Neuronal stem cell (in vitro differentiated cells): Measurements from ENCODE around the gene AKAP6.
"Not testable (repeated sequence)": the region's sequence is repeated elsewhere in the genome, so short reads cannot be mapped to it uniquely, and the experiment has no call there.

ENCODE experiments used
- DNase-seq: peaks from one replicate; pipeline ENCODE4 v3.0.0-alpha.2; 2013; ENCODE audit warnings: low spot score
- H2AFZ ChIP-seq: one replicate; pipeline ENCODE4 v1.6.1; 2013; ENCODE audit warnings: mild to moderate bottlenecking, low read length, inconsistent platforms
- H2AK5ac ChIP-seq: 2 replicates; pipeline ENCODE4 v1.6.1; 2013; ENCODE audit warnings: low read depth, mild to moderate bottlenecking, inconsistent platforms, low read length, moderate library complexity, mixed read lengths
- H2BK120ac ChIP-seq: 2 replicates; pipeline ENCODE4 v1.6.1; 2013; ENCODE audit warnings: low read depth, mild to moderate bottlenecking, inconsistent platforms, low read length, moderate library complexity, mixed read lengths
- H2BK12ac ChIP-seq: one replicate; pipeline ENCODE4 v1.6.1; 2013; ENCODE audit warnings: low read length, inconsistent platforms
- H2BK15ac ChIP-seq: 2 replicates; pipeline ENCODE4 v1.6.1; 2013; ENCODE audit warnings: mild to moderate bottlenecking, low read length, inconsistent platforms, mixed read lengths
- H2BK5ac ChIP-seq: one replicate; pipeline ENCODE4 v1.6.1; 2013; ENCODE audit warnings: inconsistent platforms, mild to moderate bottlenecking, low read length, moderate library complexity
- H3K14ac ChIP-seq: one replicate; pipeline ENCODE4 v1.6.1; 2013; ENCODE audit warnings: low read length, inconsistent platforms
- H3K18ac ChIP-seq: 2 replicates; pipeline ENCODE4 v1.6.1; 2013; ENCODE audit warnings: low read length, inconsistent platforms
- H3K23ac ChIP-seq: 2 replicates; pipeline ENCODE4 v1.6.1; 2013; ENCODE audit warnings: low read depth, mild to moderate bottlenecking, mixed read lengths, low read length, inconsistent platforms; ENCODE audit not compliant: poor library complexity
- H3K27ac ChIP-seq: replicated peaks from 3 replicates; pipeline ENCODE4 v1.5.1; 2013; ENCODE audit warnings: low read length, inconsistent platforms
- H3K27me3 ChIP-seq, 3 experiments: 2 replicates each; pipeline ENCODE4 v1.6.1; 2013; ENCODE audit warnings: low read length in 3 of 3, mild to moderate bottlenecking in 2 of 3, inconsistent platforms in 1 of 3, low read depth in 1 of 3, mixed read lengths in 1 of 3, moderate library complexity in 1 of 3; ENCODE audit not compliant: control insufficient read depth in 3 of 3, insufficient read depth in 3 of 3
- H3K36me3 ChIP-seq, 2 donors: replicated peaks in 1 of 2; 2 replicates each; pipeline ENCODE4 v1.6.1; 2013; ENCODE audit warnings: low read length in 2 of 2; ENCODE audit not compliant: control insufficient read depth in 2 of 2, insufficient read depth in 2 of 2
- H3K4ac ChIP-seq: 2 replicates; pipeline ENCODE4 v1.6.1; 2013; ENCODE audit warnings: inconsistent platforms, mild to moderate bottlenecking, low read length, moderate library complexity
- H3K4me1 ChIP-seq, 2 donors: 1 replicate in 1 of 2; 2 replicates in 1 of 2; pipeline ENCODE4 v1.6.1; 2013; ENCODE audit warnings: low read length in 2 of 2, low read depth in 1 of 2; ENCODE audit not compliant: control insufficient read depth in 2 of 2, insufficient read depth in 1 of 2
- H3K4me2 ChIP-seq: one replicate; pipeline ENCODE4 v1.6.1; 2013; ENCODE audit warnings: mild to moderate bottlenecking, low read length, inconsistent platforms; ENCODE audit not compliant: insufficient read depth, poor library complexity, severe bottlenecking
- H3K4me3 ChIP-seq, 2 donors: 2 replicates each; pipeline ENCODE4 v1.5.1; 2013; ENCODE audit warnings: low read length in 2 of 2, mild to moderate bottlenecking in 2 of 2, inconsistent platforms in 1 of 2, moderate library complexity in 1 of 2
- H3K79me1 ChIP-seq: one replicate; pipeline ENCODE4 v1.6.1; 2013; ENCODE audit warnings: low read depth, mild to moderate bottlenecking, inconsistent platforms, low read length, moderate library complexity
- H3K9ac ChIP-seq: one replicate; pipeline ENCODE4 v1.6.1; 2013; ENCODE audit warnings: mild to moderate bottlenecking, low read depth, low read length, inconsistent platforms; ENCODE audit not compliant: poor library complexity
- H3K9me3 ChIP-seq, 2 donors: replicated peaks in 1 of 2; 2 replicates each; pipeline versions ENCODE3 to v1.6.1; 2013; ENCODE audit warnings: low read length in 2 of 2, mild to moderate bottlenecking in 2 of 2, inconsistent platforms in 1 of 2, low read depth in 1 of 2, mixed read lengths in 1 of 2, moderate library complexity in 1 of 2; ENCODE audit not compliant: control insufficient read depth in 2 of 2, insufficient read depth in 1 of 2
- H4K8ac ChIP-seq: one replicate; pipeline ENCODE4 v1.6.1; 2013; ENCODE audit warnings: low read depth, mild to moderate bottlenecking, inconsistent platforms, low read length, moderate library complexity
- H4K91ac ChIP-seq: one replicate; pipeline ENCODE4 v1.6.1; 2013; ENCODE audit warnings: low read length, low read depth, mild to moderate bottlenecking, inconsistent platforms; ENCODE audit not compliant: poor library complexity
- WGBS, 2 donors: extraction: QIAGEN DNeasy Blood & Tissue Kit; methylation state at CpG; one replicate each; pipeline ENCODE4 v1.1.7; 2013; ENCODE audit warnings: missing lambda C conversion rate in 2 of 2, mixed read lengths in 1 of 2; ENCODE audit not compliant: insufficient read length in 2 of 2, insufficient replicate concordance in 1 of 2; ENCODE audit errors: extremely low coverage in 2 of 2; 5-methylcytosine and 5-hydroxymethylcytosine counted together

Gene AKAP6

DNA sequence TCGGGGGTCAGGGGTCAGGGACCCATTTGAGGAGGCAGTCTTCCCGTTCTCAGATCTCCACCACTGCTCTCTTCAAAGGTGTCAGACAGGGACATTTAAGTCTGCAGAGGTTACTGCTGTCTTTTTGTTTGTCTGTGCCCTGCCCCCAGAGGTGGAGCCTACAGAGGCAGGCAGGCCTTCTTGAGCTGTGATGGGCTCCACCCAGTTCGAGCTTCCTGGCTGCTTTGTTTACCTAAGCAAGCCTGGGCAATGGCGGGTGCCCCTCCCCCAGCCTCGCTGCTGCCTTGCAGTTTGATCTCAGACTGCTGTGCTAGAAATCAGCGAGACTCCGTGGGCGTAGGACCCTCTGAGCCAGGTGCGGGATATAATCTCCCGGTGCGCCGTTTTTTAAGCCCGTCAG is 254.3 kb downstream of the AKAP6 start:
- not testable (repeated sequence) for H3K4ac ChIP-seq, H2BK12ac ChIP-seq, H3K14ac ChIP-seq, H2AFZ ChIP-seq, H4K8ac ChIP-seq, H3K18ac ChIP-seq, H2AK5ac ChIP-seq, H3K4me2 ChIP-seq, H3K23ac ChIP-seq, H3K27me3 ChIP-seq, H4K91ac ChIP-seq, H3K79me1 ChIP-seq, DNase-seq, H2BK15ac ChIP-seq, H2BK5ac ChIP-seq, H3K4me1 ChIP-seq, H3K27ac ChIP-seq, H3K9ac ChIP-seq, H3K36me3 ChIP-seq, H2BK120ac ChIP-seq, H3K4me3 ChIP-seq
- no CpG with 5 or more reads among the region's 13 CpGs for WGBS, 2 donors
- H3K9me3 ChIP-seq, result peaks cover 4 to 31% of the 10 kb centered on the region in 2 donors

DNA sequence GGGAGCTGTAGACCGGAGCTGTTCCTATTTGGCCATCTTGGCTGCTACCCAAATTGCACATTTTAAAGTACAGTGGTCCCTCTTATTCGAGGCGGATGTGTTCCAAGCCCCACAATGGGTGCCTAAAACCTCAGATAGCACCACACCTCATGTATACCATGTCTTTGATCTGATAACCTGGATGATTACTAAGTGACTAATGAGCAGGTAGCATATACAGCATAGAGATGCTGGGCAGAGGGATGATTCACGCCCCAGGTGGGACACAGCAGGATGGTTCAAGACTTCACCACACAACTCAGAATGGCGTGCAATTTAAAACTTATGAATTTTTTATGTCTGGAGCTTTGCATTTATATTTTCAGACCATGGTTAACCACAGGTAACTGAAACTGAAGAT is 255.0 kb downstream of the AKAP6 start:
- no peak overlapping the region for H3K27ac ChIP-seq
- H3K4ac ChIP-seq, result no peak overlapping the region
- H3K4me3 ChIP-seq, result no peak overlapping the region
- H4K8ac ChIP-seq, result no peak overlapping the region
- WGBS, 2 donors, result no CpG with 5 or more reads among the region's 5 CpGs
- H3K23ac ChIP-seq, result no peak overlapping the region
- no peak overlapping the region for H2BK15ac ChIP-seq
- H3K18ac ChIP-seq, result no peak overlapping the region
- no peak overlapping the region for H2AFZ ChIP-seq
- H3K36me3 ChIP-seq, result peaks cover 0 to 1% of the 10 kb centered on the region in 2 donors
- H2BK5ac ChIP-seq, result no peak overlapping the region
- no peak for DNase-seq
- no peak overlapping the region for H2BK120ac ChIP-seq
- H2BK12ac ChIP-seq, result no peak overlapping the region
- H3K9me3 ChIP-seq, result peaks cover 4 to 31% of the 10 kb centered on the region in 2 donors
- H4K91ac ChIP-seq, result no peak overlapping the region
- H3K27me3 ChIP-seq, result no peaks in the 10 kb centered on the region
- H3K9ac ChIP-seq, result no peak overlapping the region
- H3K4me1 ChIP-seq, result no peaks in the 10 kb centered on the region
- H3K4me2 ChIP-seq, result no peak overlapping the region
- H3K14ac ChIP-seq, result no peak overlapping the region
- no peaks in the 10 kb centered on the region for H3K79me1 ChIP-seq
- H2AK5ac ChIP-seq, result no peak overlapping the region

DNA sequence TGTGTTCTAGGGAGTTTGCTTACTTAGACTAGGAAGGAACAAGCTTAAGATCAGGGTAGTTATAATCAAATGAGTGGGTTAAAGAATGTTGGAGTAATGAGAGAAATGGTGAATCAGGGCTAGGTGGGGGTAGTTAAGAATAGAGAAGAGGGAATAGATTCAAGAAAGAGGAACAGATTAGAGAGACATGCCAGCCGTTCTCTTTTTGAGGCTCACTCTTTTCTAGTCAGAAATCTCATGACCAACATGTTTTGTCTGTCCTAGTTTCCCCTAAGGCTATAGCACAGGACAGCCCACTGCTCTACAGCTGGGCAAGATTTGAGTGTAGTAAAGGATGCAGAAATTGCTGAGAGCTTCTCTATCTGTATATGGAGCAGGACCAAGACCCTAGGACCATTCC is 258.4 kb downstream of the AKAP6 start:
- Histone ChIP-seq H2AFZ (no peak overlapping the region), H3K9ac (no peak overlapping the region), H3K79me1 (no peaks in the 10 kb centered on the region), H2AK5ac (no peak overlapping the region), H3K4ac (no peak overlapping the region), H2BK15ac (no peak overlapping the region), H3K4me1 (no peaks in the 10 kb centered on the region), H3K4me2 (no peak overlapping the region), H3K36me3 (peaks cover 0 to 1% of the 10 kb centered on the region in 2 donors), H3K27me3 (no peaks in the 10 kb centered on the region), H2BK120ac (no peak overlapping the region), H3K4me3 (no peak overlapping the region), H3K18ac (no peak overlapping the region), H3K14ac (no peak overlapping the region), H2BK5ac (no peak overlapping the region), H4K8ac (no peak overlapping the region), H2BK12ac (no peak overlapping the region), H3K27ac (no peak overlapping the region), H3K23ac (no peak overlapping the region), H3K9me3 (peaks cover 4 to 31% of the 10 kb centered on the region in 2 donors), H4K91ac (no peak overlapping the region)
- no peak for DNase-seq
- WGBS, 2 donors, result no CpG with 5 or more reads among the region's 1 CpG

DNA sequence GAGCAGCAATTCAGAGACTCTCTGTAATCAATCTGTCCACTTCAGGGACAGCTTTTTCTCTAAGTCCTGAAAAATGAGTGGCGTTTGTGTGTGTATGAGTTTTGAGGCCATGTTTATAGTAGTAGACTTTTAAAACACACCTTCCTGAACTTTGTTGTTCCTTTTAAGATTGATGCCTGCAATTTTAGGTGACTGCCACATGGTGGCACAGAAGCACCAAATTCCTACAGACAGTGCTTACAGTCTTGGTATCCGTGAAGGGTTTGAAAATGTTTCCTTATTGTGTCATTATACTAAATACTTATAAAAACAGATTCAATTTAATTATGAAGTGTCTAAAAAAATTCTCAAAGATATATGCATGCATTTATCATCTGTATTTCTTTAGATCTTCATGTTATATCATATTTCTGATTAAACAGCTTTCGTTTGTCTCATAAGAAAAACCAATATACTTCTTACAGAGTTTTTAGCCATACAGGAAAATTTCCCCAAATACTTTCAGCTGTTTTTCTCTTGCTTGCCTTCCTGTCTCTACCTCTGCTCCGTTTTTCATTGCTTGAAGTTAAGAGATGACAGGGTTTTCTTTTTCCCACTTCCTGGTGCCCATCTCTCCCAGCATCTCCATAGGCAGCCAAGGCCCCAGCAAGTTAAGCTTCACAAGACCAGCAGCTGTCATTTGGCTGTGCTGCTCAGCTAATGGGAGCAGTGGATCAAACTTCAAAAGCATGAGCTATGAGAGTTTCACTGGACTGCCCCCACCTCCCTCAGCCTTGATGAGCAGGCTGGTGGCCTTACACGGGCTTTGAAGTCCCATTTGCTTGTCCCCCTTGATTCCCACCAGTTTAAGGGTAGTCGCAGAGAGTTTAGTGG is 259.6 kb downstream of the AKAP6 start:
- no CpG with 5 or more reads among the region's 6 CpGs for WGBS, 2 donors
- Histone ChIP-seq H3K4me3 (no peak overlapping the region), H3K27me3 (no peaks in the 10 kb centered on the region), H2BK12ac (no peak overlapping the region), H3K18ac (peak overlapping the region; percentile 15), H2AFZ (no peak overlapping the region), H3K27ac (no peak overlapping the region), H3K4me2 (no peak overlapping the region), H2AK5ac (no peak overlapping the region), H2BK15ac (no peak overlapping the region), H3K79me1 (no peaks in the 10 kb centered on the region), H3K4me1 (no peaks in the 10 kb centered on the region), H3K23ac (no peak overlapping the region), H3K9ac (no peak overlapping the region), H4K8ac (no peak overlapping the region), H3K36me3 (peaks cover 0 to 1% of the 10 kb centered on the region in 2 donors), H3K4ac (no peak overlapping the region), H2BK5ac (no peak overlapping the region), H3K14ac (no peak overlapping the region), H4K91ac (no peak overlapping the region), H3K9me3 (peaks cover 4 to 31% of the 10 kb centered on the region in 2 donors), H2BK120ac (no peak overlapping the region)
- DNase-seq, result peak; percentile 23
